GM11168 (cell line): Measurements from ENCODE around the gene NCOA7.
"Not testable (repeated sequence)": the region's sequence is repeated elsewhere in the genome, so short reads cannot be mapped to it uniquely, and the experiment has no call there.

Source experiments
- in situ Hi-C: fragments of 300-500 bp; cut with MboI; formaldehyde crosslinking; loops from one replicate; pipeline ENCODE4 v1.12.0; 2022; ENCODE audit warnings: low sequenced_read_pairs; ENCODE audit not compliant: unreplicated experiment

Gene NCOA7

GRCh38 chr6:125789167-125789566 is 1.6 kb upstream of the NCOA7 start:
- in situ Hi-C loops, result loop anchor here (5.0 to 10.0 kb wide), 2 partner anchors 116 to 173 kb away; no protein-coding TSS in a partner anchor

- in situ Hi-C loops, result loop anchor here (5.0 to 10.0 kb wide), 2 partner anchors 115 to 173 kb away; no protein-coding TSS in a partner anchor
Measured at GRCh38 chr6:125789576-125790357, 993 bp upstream of the NCOA7 start.

GRCh38 chr6:125791151-125791819 is 525 bp downstream of the NCOA7 start:
- in situ Hi-C loops, result no loop called here

- in situ Hi-C loops, result no loop called here
Measured at GRCh38 chr6:125791820-125792165, 1.0 kb downstream of the NCOA7 start.

GRCh38 chr6:125792172-125792571 is 1.4 kb downstream of the NCOA7 start:
- in situ Hi-C loops, result no loop called here

- in situ Hi-C loops, result no loop called here
Measured at GRCh38 chr6:125792680-125793079, 1.9 kb downstream of the NCOA7 start.

- in situ Hi-C loops, result no loop called here
Measured at GRCh38 chr6:125793280-125793679, 2.5 kb downstream of the NCOA7 start.

- in situ Hi-C loops, result no loop called here
Measured at GRCh38 chr6:125793863-125794262, 3.1 kb downstream of the NCOA7 start.

- in situ Hi-C loops, result no loop called here
Measured at GRCh38 chr6:125794342-125795137, 3.8 kb downstream of the NCOA7 start.

GRCh38 chr6:125795301-125795700 is 4.5 kb downstream of the NCOA7 start:
- in situ Hi-C loops, result no loop called here

GRCh38 chr6:125797120-125797885 is 6.5 kb downstream of the NCOA7 start:
- in situ Hi-C loops, result no loop called here

- in situ Hi-C loops, result no loop called here
Measured at GRCh38 chr6:125797886-125798444, 7.2 kb downstream of the NCOA7 start.

GRCh38 chr6:125798734-125799508 is 8.2 kb downstream of the NCOA7 start:
- in situ Hi-C loops, result no loop called here

- in situ Hi-C loops, result no loop called here
Measured at GRCh38 chr6:125802383-125802782, 11.6 kb downstream of the NCOA7 start.

GRCh38 chr6:125802943-125803377 is 12.2 kb downstream of the NCOA7 start:
- in situ Hi-C loops, result no loop called here

GRCh38 chr6:125804264-125804663 is 13.5 kb downstream of the NCOA7 start:
- in situ Hi-C loops, result no loop called here

GRCh38 chr6:125804866-125805425 is 14.2 kb downstream of the NCOA7 start:
- in situ Hi-C loops, result not testable (repeated sequence)

- in situ Hi-C loops, result no loop called here
Measured at GRCh38 chr6:125806813-125807212, 16.1 kb downstream of the NCOA7 start.

- in situ Hi-C loops, result no loop called here
Measured at GRCh38 chr6:125807293-125807692, 16.5 kb downstream of the NCOA7 start.
